Activated CD4-positive, alpha-beta memory T cell treated with anti-CD3 and anti-CD28 coated beads, Interleukin-2, amount 10 ng/mL, durations not matched to agents 7 days and 5 days (primary cell): ENCODE measurements around the gene CRYGC. TPM values are rescaled to one million over a fixed set of nuclear protein-coding genes. Genes with fewer than 3 reads are reported as not detected.
"Not testable (repeated sequence)": the region's sequence is repeated elsewhere in the genome, so short reads cannot be mapped to it uniquely, and the experiment has no call there.

Source experiments
- CTCF ChIA-PET: fragments of 350-600 bp; sonication (Branson Sonifier 250); formaldehyde crosslinking; loops from one replicate; lab custom pipeline; 2021; ENCODE audit warnings: antibody characterized with exemption, inconsistent platforms; lab: Charles Lee
- POLR2A ChIA-PET: fragments of 350-600 bp; sonication (Branson Sonifier 250); formaldehyde crosslinking; loops from one replicate; lab custom pipeline; 2021; ENCODE audit warnings: antibody characterized with exemption; lab: Charles Lee
- DNase-seq: peaks from one replicate; pipeline ENCODE4 v3.0.0-alpha.2; 2020
- H3K27ac Mint-ChIP-seq: one replicate; pipeline ENCODE4 v1.8.0; 2021; ENCODE audit warnings: mild to moderate bottlenecking, mixed read lengths
- H3K27me3 Mint-ChIP-seq: one replicate; pipeline ENCODE4 v1.8.0; 2021; ENCODE audit warnings: mixed read lengths
- H3K36me3 Mint-ChIP-seq: one replicate; pipeline ENCODE4 v1.8.0; 2021; ENCODE audit warnings: low read depth, mixed read lengths
- H3K4me1 Mint-ChIP-seq: one replicate; pipeline ENCODE4 v1.8.0; 2021; ENCODE audit warnings: mixed read lengths
- H3K4me3 Mint-ChIP-seq: one replicate; pipeline ENCODE4 v1.8.0; 2021; ENCODE audit warnings: mild to moderate bottlenecking, mixed read lengths
- H3K9me3 Mint-ChIP-seq: one replicate; pipeline ENCODE4 v1.8.0; 2021; ENCODE audit warnings: mixed read lengths
- total RNA-seq, 2 experiments: library from RNA; stranded (reverse); gene quantifications; one replicate each; pipeline ENCODE4 v1.2.3, GENCODE V29; 2021

The CRYGC gene
- total RNA-seq, 2 experiments from 2014 or later: not detected

- Mint-ChIP-seq H3K4me1 (peaks cover 1% of the 10 kb centered on the region), H3K4me3 (no peak overlapping the region)
- CTCF ChIA-PET: no interaction called here
Measured at GRCh38 chr2:208128136-208128535, 1.5 kb downstream of the CRYGC start.

GRCh38 chr2:208127090-208127489, 2.5 kb downstream of the CRYGC start:
- H3K4me3 Mint-ChIP-seq: no peak overlapping the region
- no peaks in the 10 kb centered on the region for H3K36me3 Mint-ChIP-seq
- peaks cover 27% of the 10 kb centered on the region for H3K27me3 Mint-ChIP-seq
- CTCF ChIA-PET: no interaction called here
- no peaks in the 10 kb centered on the region for H3K9me3 Mint-ChIP-seq
- no peak for DNase-seq
- H3K27ac Mint-ChIP-seq: no peak overlapping the region
- POLR2A ChIA-PET: no interaction called here
- H3K4me1 Mint-ChIP-seq: peaks cover 1% of the 10 kb centered on the region

More at GRCh38 chr2:208128136-208128535, 1.5 kb downstream of the CRYGC start:
- H3K27ac Mint-ChIP-seq: no peak overlapping the region
- POLR2A ChIA-PET: no interaction called here
- no peaks in the 10 kb centered on the region for H3K9me3 Mint-ChIP-seq
- DNase-seq: no peak
- peaks cover 27% of the 10 kb centered on the region for H3K27me3 Mint-ChIP-seq
- H3K36me3 Mint-ChIP-seq: no peaks in the 10 kb centered on the region

- Mint-ChIP-seq H3K27ac (no peak overlapping the region), H3K4me1 (peaks cover 1% of the 10 kb centered on the region), H3K4me3 (no peak overlapping the region), H3K9me3 (no peaks in the 10 kb centered on the region), H3K27me3 (peaks cover 27% of the 10 kb centered on the region), H3K36me3 (no peaks in the 10 kb centered on the region)
- ChIA-PET POLR2A (no interaction called here), CTCF (no interaction called here)
- no peak for DNase-seq
Measured at GRCh38 chr2:208125251-208125650, 4.4 kb downstream of the CRYGC start.

- H3K27ac Mint-ChIP-seq, H3K4me1 Mint-ChIP-seq, H3K9me3 Mint-ChIP-seq, CTCF ChIA-PET, DNase-seq, H3K36me3 Mint-ChIP-seq, POLR2A ChIA-PET, H3K4me3 Mint-ChIP-seq: not testable (repeated sequence)
- peaks cover 22% of the 10 kb centered on the region for H3K27me3 Mint-ChIP-seq
Measured at GRCh38 chr2:208124013-208124715, 5.5 kb downstream of the CRYGC start, which contains the start of gene CRYGD. CRYGD (minus strand) TSS chr2:208124524; CDS start chr2:208124473, 51 bp downstream.

DNA sequence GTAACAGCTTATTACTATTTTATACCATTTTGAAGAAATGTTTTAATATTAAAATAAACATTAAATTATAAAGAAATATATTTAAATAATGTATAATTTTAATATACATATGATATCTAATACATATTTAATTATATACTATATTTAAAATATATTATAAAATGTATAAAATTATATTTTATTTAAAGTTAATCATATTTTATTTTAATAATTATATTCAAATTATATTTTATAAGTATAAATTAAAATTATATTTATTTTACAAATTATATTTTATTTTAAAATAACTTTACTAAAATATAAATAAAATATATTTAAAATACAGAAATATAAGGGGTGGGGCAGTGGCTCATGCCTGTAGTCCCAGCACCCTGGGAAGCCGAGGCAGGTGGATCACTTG, 7.4 kb downstream of the CRYGC start:
- ChIA-PET POLR2A (no interaction called here), CTCF (no interaction called here)
- no peaks in the 10 kb centered on the region for H3K36me3 Mint-ChIP-seq
- H3K4me1 Mint-ChIP-seq: peaks cover 1% of the 10 kb centered on the region
- H3K27ac Mint-ChIP-seq: no peak overlapping the region
- peaks cover 19% of the 10 kb centered on the region for H3K27me3 Mint-ChIP-seq
- H3K9me3 Mint-ChIP-seq: no peaks in the 10 kb centered on the region
- H3K4me3 Mint-ChIP-seq: no peak overlapping the region
- no peak for DNase-seq

DNA sequence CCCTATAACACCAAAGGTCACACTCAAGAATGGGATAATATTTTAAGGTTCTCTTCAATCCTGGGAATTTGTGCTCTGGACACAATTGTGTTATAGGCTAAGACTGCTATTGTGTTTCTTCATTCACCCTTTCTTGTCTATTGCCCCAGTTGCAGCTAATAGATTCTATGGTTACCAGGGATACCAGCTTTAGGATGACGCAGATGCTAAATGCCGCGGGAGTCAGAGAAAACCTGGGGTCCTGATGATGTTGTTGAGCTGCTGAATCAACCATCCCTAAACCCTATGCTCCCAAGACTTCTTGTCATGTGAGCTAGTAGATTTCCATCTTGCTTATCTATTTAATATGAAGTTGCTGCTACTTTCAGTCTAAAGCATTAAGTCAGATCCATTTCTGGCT, 10.7 kb downstream of the CRYGC start:
- ChIA-PET CTCF (no interaction called here), POLR2A (no interaction called here)
- peaks cover 4% of the 10 kb centered on the region for H3K27me3 Mint-ChIP-seq

GRCh38 chr2:208117390-208117789, 12.2 kb downstream of the CRYGC start:
- DNase-seq, H3K4me3 Mint-ChIP-seq, H3K27ac Mint-ChIP-seq, H3K9me3 Mint-ChIP-seq, H3K36me3 Mint-ChIP-seq, H3K27me3 Mint-ChIP-seq, CTCF ChIA-PET, H3K4me1 Mint-ChIP-seq, POLR2A ChIA-PET: not testable (repeated sequence)

More for the DNA sequence above, 10.7 kb downstream of the CRYGC start:
- no peak for DNase-seq
- Mint-ChIP-seq H3K27ac (no peak overlapping the region), H3K4me3 (no peak overlapping the region), H3K4me1 (peaks cover 1% of the 10 kb centered on the region), H3K9me3 (no peaks in the 10 kb centered on the region), H3K36me3 (no peaks in the 10 kb centered on the region)

- no peak for DNase-seq
- ChIA-PET POLR2A (no interaction called here), CTCF (no interaction called here)
- no peaks in the 10 kb centered on the region for H3K36me3 Mint-ChIP-seq
- H3K27ac Mint-ChIP-seq: no peak overlapping the region
- no peak overlapping the region for H3K4me3 Mint-ChIP-seq
- no peaks in the 10 kb centered on the region for H3K4me1 Mint-ChIP-seq
- no peaks in the 10 kb centered on the region for H3K9me3 Mint-ChIP-seq
- H3K27me3 Mint-ChIP-seq: peaks cover 10% of the 10 kb centered on the region
Measured at GRCh38 chr2:208112969-208113368, 16.7 kb downstream of the CRYGC start.

- H3K9me3 Mint-ChIP-seq, DNase-seq, H3K4me3 Mint-ChIP-seq, H3K4me1 Mint-ChIP-seq, CTCF ChIA-PET, H3K36me3 Mint-ChIP-seq, H3K27me3 Mint-ChIP-seq, POLR2A ChIA-PET, H3K27ac Mint-ChIP-seq: not testable (repeated sequence)
Measured at GRCh38 chr2:208112273-208112745, 17.3 kb downstream of the CRYGC start.

GRCh38 chr2:208103616-208104015, 26.0 kb downstream of the CRYGC start:
- H3K36me3 Mint-ChIP-seq: no peaks in the 10 kb centered on the region
- H3K27me3 Mint-ChIP-seq: peaks cover 9% of the 10 kb centered on the region
- H3K27ac Mint-ChIP-seq: no peak overlapping the region
- POLR2A ChIA-PET: no interaction called here
- DNase-seq: no peak
- peaks cover 11% of the 10 kb centered on the region for H3K4me1 Mint-ChIP-seq
- CTCF ChIA-PET: interaction anchor here (0.5 kb wide), 1 partner anchor 109 kb away, joined by 4 read pairs; no protein-coding TSS in a partner anchor
- H3K9me3 Mint-ChIP-seq: no peaks in the 10 kb centered on the region
- H3K4me3 Mint-ChIP-seq: no peak overlapping the region

- H3K36me3 Mint-ChIP-seq: no peaks in the 10 kb centered on the region
- no peaks in the 10 kb centered on the region for H3K9me3 Mint-ChIP-seq
- peaks cover 11% of the 10 kb centered on the region for H3K4me1 Mint-ChIP-seq
- CTCF ChIA-PET: interaction anchor here (0.7 to 1.3 kb wide), 2 partner anchors 76 to 166 kb away, joined by 3 read pairs; no protein-coding TSS in a partner anchor
- POLR2A ChIA-PET: no interaction called here
- no peak overlapping the region for H3K4me3 Mint-ChIP-seq
- H3K27me3 Mint-ChIP-seq: peaks cover 8% of the 10 kb centered on the region
- no peak overlapping the region for H3K27ac Mint-ChIP-seq
- no peak for DNase-seq
Measured at GRCh38 chr2:208101716-208102631, 27.7 kb downstream of the CRYGC start.

GRCh38 chr2:208099682-208100470, 29.8 kb downstream of the CRYGC start:
- Mint-ChIP-seq H3K36me3 (no peaks in the 10 kb centered on the region), H3K4me3 (no peak overlapping the region), H3K27me3 (peaks cover 3% of the 10 kb centered on the region), H3K27ac (no peak overlapping the region), H3K4me1 (peaks cover 11% of the 10 kb centered on the region), H3K9me3 (no peaks in the 10 kb centered on the region)
- DNase-seq: no peak
- ChIA-PET POLR2A (no interaction called here), CTCF (no interaction called here)
